GM12801 (cell line): ENCODE results near the gene LARP1.

Experiments used
- CTCF ChIP-seq: IDR thresholded peaks from one replicate; pipeline ENCODE4 v1.5.1; 2011; ENCODE audit warnings: control low read depth; ENCODE audit not compliant: insufficient read length; ENCODE audit errors: extremely low read depth

The LARP1 gene

GRCh38 chr5:154829589-154830218 lies 74.5 kb downstream of the LARP1 start:
- no peak for TF ChIP-seq CTCF

- no peak for TF ChIP-seq CTCF
Measured at GRCh38 chr5:154830219-154830595, 75.0 kb downstream of the LARP1 start.

- TF ChIP-seq CTCF = no peak
Measured at GRCh38 chr5:154830596-154830995, 75.4 kb downstream of the LARP1 start.

GRCh38 chr5:154831451-154831850 lies 76.3 kb downstream of the LARP1 start:
- TF ChIP-seq CTCF = no peak

- no peak for TF ChIP-seq CTCF
Measured at GRCh38 chr5:154834053-154834452, 78.9 kb downstream of the LARP1 start.

- TF ChIP-seq CTCF = no peak
Measured at GRCh38 chr5:154836225-154836624, 81.0 kb downstream of the LARP1 start.

GRCh38 chr5:154837009-154837901 lies 82.1 kb downstream of the LARP1 start:
- no peak for TF ChIP-seq CTCF
